SK-N-SH treated with all-trans-retinoic acid at 6 μM for 48 hours (cell line): Measurements from ENCODE around the gene TFDP1.

Experiments used
- ARNTL ChIP-seq: fragments of 450-650 bp; formaldehyde crosslinking; IDR thresholded peaks from 2 replicates; pipeline ENCODE4 v1.5.0; 2020; ENCODE audit warnings: low read depth, mild to moderate bottlenecking, moderate library complexity, borderline replicate concordance
- GLIS3 ChIP-seq: fragments of 250-450 bp; sonication (Bioruptor Pico); IDR thresholded peaks from 2 replicates; pipeline ENCODE4 v1.5.0; 2020; ENCODE audit warnings: mild to moderate bottlenecking, moderate library complexity
- PATZ1 ChIP-seq: fragments of 250-450 bp; sonication (Bioruptor Pico); IDR thresholded peaks from 2 replicates; pipeline ENCODE4 v1.8.0; 2020; ENCODE audit warnings: mild to moderate bottlenecking, moderate library complexity, borderline replicate concordance

- TF ChIP-seq PATZ1 (CRISPR knock-in tag) = no peak
- no peak for TF ChIP-seq ARNTL (CRISPR knock-in tag)
- no peak for TF ChIP-seq GLIS3 (CRISPR knock-in tag)
Observed at GRCh38 chr13:113650275-113650674, 65.7 kb downstream of the TFDP1 start.
